ENCODE measurements around the gene PAMR1.
A peak's percentile ranks its signal among the peaks of the same experiment; 100 is the strongest.

Gene PAMR1

DNA sequence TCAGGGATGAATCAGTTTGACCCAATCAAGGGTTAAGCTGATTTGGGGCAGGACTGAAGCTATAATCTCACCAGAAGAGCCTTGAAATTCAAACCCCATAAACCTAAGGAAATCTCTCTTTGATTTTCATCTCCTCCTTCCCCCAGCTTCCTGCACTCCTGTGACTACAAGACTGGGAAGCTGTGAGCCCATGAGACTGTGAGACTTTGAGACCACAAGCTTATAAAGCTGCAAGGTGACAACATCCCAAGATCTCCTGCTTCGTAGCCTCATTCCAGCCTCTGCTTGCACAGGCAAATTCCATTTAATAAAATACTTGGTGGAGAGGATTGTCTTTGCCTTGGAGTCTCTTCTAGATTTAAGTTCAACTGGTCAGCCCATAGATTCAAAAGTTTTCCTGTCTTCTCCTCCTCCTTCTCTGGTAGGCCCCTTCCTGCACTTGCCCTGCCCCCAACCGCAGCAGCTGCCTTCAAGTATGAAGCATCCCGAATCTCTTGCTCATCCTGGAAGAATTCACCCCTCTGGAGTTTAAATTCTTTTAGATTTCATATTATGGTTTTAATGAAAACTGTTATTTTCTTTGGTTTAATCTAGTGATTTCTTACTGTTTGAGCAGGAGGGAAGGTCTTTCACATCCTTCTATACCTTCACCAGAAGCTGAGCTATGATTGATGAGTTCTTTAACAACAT is 42.1 kb downstream of the PAMR1 start:
- no peak overlapping the region for H3K4me3 ChIP-seq (ENCODE audit: control insufficient read depth, low read depth, low read length)
- TF ChIP-seq, protein P1, sequence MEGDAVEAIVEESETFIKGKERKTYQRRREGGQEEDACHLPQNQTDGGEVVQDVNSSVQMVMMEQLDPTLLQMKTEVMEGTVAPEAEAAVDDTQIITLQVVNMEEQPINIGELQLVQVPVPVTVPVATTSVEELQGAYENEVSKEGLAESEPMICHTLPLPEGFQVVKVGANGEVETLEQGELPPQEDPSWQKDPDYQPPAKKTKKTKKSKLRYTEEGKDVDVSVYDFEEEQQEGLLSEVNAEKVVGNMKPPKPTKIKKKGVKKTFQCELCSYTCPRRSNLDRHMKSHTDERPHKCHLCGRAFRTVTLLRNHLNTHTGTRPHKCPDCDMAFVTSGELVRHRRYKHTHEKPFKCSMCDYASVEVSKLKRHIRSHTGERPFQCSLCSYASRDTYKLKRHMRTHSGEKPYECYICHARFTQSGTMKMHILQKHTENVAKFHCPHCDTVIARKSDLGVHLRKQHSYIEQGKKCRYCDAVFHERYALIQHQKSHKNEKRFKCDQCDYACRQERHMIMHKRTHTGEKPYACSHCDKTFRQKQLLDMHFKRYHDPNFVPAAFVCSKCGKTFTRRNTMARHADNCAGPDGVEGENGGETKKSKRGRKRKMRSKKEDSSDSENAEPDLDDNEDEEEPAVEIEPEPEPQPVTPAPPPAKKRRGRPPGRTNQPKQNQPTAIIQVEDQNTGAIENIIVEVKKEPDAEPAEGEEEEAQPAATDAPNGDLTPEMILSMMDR (conservative IDR thresholded peaks at IDR 0.05; ENCODE audit: control insufficient read depth, insufficient read depth, low read depth, low read length), result no peak
- DNase-seq (ENCODE audit: low read depth), result peak; percentile 51

DNA sequence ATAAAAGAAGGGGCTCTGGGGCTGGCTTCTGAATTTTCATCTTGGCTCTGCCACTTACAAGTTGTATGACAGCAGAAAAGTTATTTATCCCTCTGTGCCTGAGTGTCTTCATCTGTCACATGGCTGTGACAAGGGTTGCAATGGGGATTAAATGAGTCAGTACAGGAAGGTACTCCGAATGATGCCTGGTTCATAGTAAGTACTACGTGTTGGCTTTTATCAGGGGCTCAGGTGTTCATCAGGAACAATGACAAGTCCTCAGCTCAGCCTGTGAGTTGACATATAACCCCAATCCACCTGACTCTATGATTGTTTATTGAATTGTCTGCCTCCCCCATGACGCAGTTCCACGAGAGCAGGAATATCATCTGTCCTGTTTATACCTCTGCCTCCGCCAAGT is 45.7 kb downstream of the PAMR1 start:
- TF ChIP-seq, protein P1 (conservative IDR thresholded peaks at IDR 0.05; ENCODE audit: control insufficient read depth, insufficient read depth, low read depth, low read length), result no peak
- no peak overlapping the region for H3K4me3 ChIP-seq (ENCODE audit: control insufficient read depth, low read depth, low read length)
- no peak for DNase-seq (ENCODE audit: low read depth)

DNA sequence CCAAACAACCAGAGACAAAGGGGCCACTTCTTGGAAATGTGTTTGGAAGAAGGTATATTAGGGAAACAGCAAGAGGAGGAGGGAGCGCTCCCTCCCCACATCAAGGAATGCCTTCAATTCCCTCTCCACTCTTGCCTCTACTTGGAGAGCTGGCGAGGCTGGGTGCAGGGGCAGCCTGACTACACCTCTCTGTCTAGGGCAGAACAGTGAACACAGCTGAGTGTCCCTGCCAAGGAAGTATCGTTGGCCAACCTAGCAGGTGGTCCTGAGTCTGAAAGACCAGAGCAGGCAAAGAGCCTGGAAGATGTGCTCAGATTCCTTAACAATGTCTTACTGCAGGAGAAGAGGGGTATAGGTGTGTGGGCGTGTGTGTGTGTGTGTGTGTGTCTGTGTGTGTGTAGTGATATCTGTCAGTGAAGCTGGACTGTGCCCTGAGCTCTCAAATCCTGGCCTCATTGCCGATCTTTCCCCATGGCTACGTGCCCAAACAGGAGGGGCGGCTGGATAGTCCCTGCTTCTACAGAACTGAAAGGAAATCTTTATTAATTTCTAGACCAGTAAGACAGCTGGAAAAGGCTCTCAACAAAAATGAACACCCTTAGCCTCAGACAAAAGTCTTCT is 46.8 kb downstream of the PAMR1 start:
- no peak for DNase-seq (ENCODE audit: low read depth)
- H3K4me3 ChIP-seq (ENCODE audit: control insufficient read depth, low read depth, low read length), result no peak overlapping the region
- TF ChIP-seq, protein P1 (conservative IDR thresholded peaks at IDR 0.05; ENCODE audit: control insufficient read depth, insufficient read depth, low read depth, low read length), result no peak

DNA sequence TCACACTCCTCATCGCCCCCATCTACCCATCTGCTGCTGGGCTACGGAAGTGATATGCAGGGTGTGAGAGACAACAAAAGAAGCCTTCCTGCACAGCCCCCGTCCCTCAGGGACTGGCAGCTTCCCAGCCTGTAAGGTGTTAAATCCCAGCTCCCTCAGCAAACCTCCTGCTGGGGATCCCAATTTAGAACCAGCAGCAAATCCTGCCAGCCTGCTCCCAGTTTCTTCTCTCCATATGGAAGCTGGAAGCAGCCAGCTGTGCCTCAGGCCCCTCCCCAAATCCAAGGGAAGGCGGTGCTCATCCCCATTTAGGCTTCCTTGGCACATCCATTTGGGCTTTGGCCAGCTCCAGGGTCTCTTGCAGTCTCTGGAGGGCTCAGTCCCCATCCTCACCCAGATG is 47.5 kb downstream of the PAMR1 start:
- TF ChIP-seq, protein P1 (conservative IDR thresholded peaks at IDR 0.05; ENCODE audit: control insufficient read depth, insufficient read depth, low read depth, low read length), result no peak
- no peak for DNase-seq (ENCODE audit: low read depth)
- H3K4me3 ChIP-seq (ENCODE audit: control insufficient read depth, low read depth, low read length), result no peak overlapping the region

DNA sequence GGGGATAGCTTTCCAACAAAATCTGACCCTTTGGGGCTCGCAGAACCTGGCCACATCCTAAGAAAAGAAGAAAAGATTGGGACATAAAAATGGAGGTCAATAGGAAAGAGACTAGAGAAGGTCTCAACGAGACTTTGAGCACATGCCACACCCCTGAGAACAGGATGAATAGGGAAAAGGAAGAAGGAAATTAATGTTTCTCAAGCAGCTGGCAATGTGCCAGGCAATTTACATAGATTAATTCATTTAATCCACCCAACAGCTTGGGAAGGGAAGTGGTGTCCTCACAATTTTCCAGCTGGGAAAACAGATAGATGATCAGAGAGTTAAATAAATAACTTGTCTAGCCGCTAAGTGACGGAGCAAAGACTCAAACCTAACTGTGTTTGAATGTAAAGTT is 50.7 kb downstream of the PAMR1 start:
- DNase-seq (ENCODE audit: low read depth), result no peak
- TF ChIP-seq, protein P1 (conservative IDR thresholded peaks at IDR 0.05; ENCODE audit: control insufficient read depth, insufficient read depth, low read depth, low read length), result no peak
- H3K4me3 ChIP-seq (ENCODE audit: control insufficient read depth, low read depth, low read length), result no peak overlapping the region

DNA sequence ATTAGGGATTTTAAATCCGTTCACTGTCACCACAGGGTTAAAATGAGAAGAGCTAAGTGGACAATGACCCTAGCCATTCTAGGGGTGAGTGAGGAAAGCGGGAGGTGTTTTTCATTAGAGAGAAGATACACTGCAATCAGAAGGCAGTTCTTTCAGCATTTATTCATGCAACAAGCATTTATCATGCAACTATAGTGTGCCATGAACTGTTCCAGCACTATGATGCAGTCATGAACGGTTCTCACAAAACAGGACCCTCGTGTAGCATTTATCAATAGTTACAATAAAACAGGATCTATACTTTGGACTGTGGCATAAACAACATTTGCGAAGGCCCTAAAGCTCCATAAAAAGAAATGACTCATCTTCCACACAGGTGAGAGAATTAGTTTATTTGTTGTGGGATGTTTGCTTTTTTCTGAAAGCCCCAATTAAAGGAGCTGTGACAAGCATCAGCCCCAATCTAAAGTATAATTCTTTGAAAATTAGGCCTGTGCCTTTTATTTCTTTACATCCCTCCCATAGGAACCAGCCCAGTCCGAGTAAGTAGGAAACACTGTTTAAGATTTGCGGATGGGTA is 51.5 kb downstream of the PAMR1 start:
- H3K4me3 ChIP-seq (ENCODE audit: control insufficient read depth, low read depth, low read length), result no peak overlapping the region
- DNase-seq (ENCODE audit: low read depth), result no peak
- TF ChIP-seq, protein P1 (conservative IDR thresholded peaks at IDR 0.05; ENCODE audit: control insufficient read depth, insufficient read depth, low read depth, low read length), result no peak
